ENCODE data around the gene PALD1. TPM values are rescaled to one million over a fixed set of nuclear protein-coding genes. Genes with fewer than 3 reads are reported as not detected.

The PALD1 gene
- total RNA-seq, 1 experiment from 2014 or later: 33.1 TPM

- POLR2A ChIA-PET: no interaction called here
- H3K9me2 ChIP-seq (ENCODE audit: insufficient read depth): no peaks in the 10 kb centered on the region
- no peaks in the 10 kb centered on the region for H3K79me2 ChIP-seq (ENCODE audit: insufficient read depth, low read length)
- H3K27ac ChIP-seq (ENCODE audit: low read depth, low read length): no peak overlapping the region
- H3K4me2 ChIP-seq (ENCODE audit: low read length): no peak overlapping the region
- intact Hi-C loops (cut with micrococcal nuclease): no loop called here
- RAD21 ChIA-PET (ENCODE audit: low non-redundant PET in 1 of 2, low total read pairs in 2 of 2, uncharacterized antibody in 2 of 2, unreplicated experiment in 2 of 2): interaction anchor here in 1 of 2 experiments (0.7 to 0.9 kb wide), 2 partner anchors 78 to 80 kb away, joined by 3 read pairs; no protein-coding TSS in a partner anchor
- no peaks in the 10 kb centered on the region for H3K27me3 ChIP-seq (ENCODE audit: insufficient read depth, low read length)
- H4K20me1 ChIP-seq (ENCODE audit: insufficient read depth): no peaks in the 10 kb centered on the region
- no peaks in the 10 kb centered on the region for H3K9me3 ChIP-seq (ENCODE audit: control insufficient read depth in 1 of 2, insufficient read depth in 1 of 2, low read depth in 1 of 2, low read length in 2 of 2)
- H2AFZ ChIP-seq (ENCODE audit: low read depth, low read length, poor library complexity, severe bottlenecking): no peak overlapping the region
- peaks cover 3 to 11% of the 10 kb centered on the region in 2 experiments; a peak in 2 of 4 replicates for H3K4me1 ChIP-seq (ENCODE audit: control insufficient read depth in 1 of 2, insufficient read depth in 2 of 2, low read length in 2 of 2)
- peaks cover 14 to 40% of the 10 kb centered on the region in 2 experiments; a peak in 3 of 4 replicates for H3K36me3 ChIP-seq (ENCODE audit: control insufficient read depth in 1 of 2, insufficient read depth in 2 of 2, low read length in 2 of 2)
- CTCF ChIA-PET: interaction anchor here (1.8 kb wide), 1 partner anchor 80 kb away, joined by 11 read pairs; no protein-coding TSS in a partner anchor
- H3K4me3 ChIP-seq (replicated peaks in 1 of 2; ENCODE audit: low read depth in 1 of 2, low read length in 2 of 2): no peak overlapping the region
- ATAC-seq (no peak), DNase-seq (ENCODE audit: low read depth, low spot score) (no peak)
- TF ChIP-seq ELF1 (IDR thresholded peaks at IDR 0.05; ENCODE audit: borderline replicate concordance, low read depth) (no peak), EZH2 (IDR thresholded peaks at IDR 0.05) (no peak), YY1 (IDR thresholded peaks at IDR 0.05; ENCODE audit: extremely low read depth, insufficient replicate concordance, low read depth, low read length) (no peak), SP1 (IDR thresholded peaks at IDR 0.05; ENCODE audit: low read depth) (no peak), ZFX (IDR thresholded peaks at IDR 0.05) (no peak), MAX (IDR thresholded peaks at IDR 0.05) (no peak), CEBPB (IDR thresholded peaks at IDR 0.05; ENCODE audit: low read depth) (no peak)
- H3K9ac ChIP-seq (ENCODE audit: low read length): no peak overlapping the region
- no TSS peak for BruUV-seq (replicated peaks)
Observed at GRCh38 chr10:70540789-70541360, 62.3 kb downstream of the PALD1 start.

- Histone ChIP-seq H4K20me1 (ENCODE audit: insufficient read depth) (no peaks in the 10 kb centered on the region), H3K4me1 (ENCODE audit: control insufficient read depth in 1 of 2, insufficient read depth in 2 of 2, low read length in 2 of 2) (peaks cover 0 to 4% of the 10 kb centered on the region in 2 experiments; a peak in 1 of 4 replicates), H3K9ac (ENCODE audit: low read length) (no peak overlapping the region), H3K4me3 (replicated peaks in 1 of 2; ENCODE audit: low read depth in 1 of 2, low read length in 2 of 2) (no peak overlapping the region), H3K9me3 (ENCODE audit: control insufficient read depth in 1 of 2, insufficient read depth in 1 of 2, low read depth in 1 of 2, low read length in 2 of 2) (no peaks in the 10 kb centered on the region), H3K36me3 (ENCODE audit: control insufficient read depth in 1 of 2, insufficient read depth in 2 of 2, low read length in 2 of 2) (peaks cover 12 to 40% of the 10 kb centered on the region in 2 experiments; a peak in 3 of 4 replicates), H2AFZ (ENCODE audit: low read depth, low read length, poor library complexity, severe bottlenecking) (no peak overlapping the region), H3K9me2 (ENCODE audit: insufficient read depth) (no peaks in the 10 kb centered on the region), H3K4me2 (ENCODE audit: low read length) (no peak overlapping the region), H3K79me2 (ENCODE audit: insufficient read depth, low read length) (no peaks in the 10 kb centered on the region), H3K27me3 (ENCODE audit: insufficient read depth, low read length) (no peaks in the 10 kb centered on the region), H3K27ac (ENCODE audit: low read depth, low read length) (no peak overlapping the region)
- ChIA-PET RAD21 (ENCODE audit: low non-redundant PET in 1 of 2, low total read pairs in 2 of 2, uncharacterized antibody in 2 of 2, unreplicated experiment in 2 of 2) (no interaction called here), CTCF (interaction anchor here (1.0 to 1.8 kb wide), 2 partner anchors 17 to 81 kb away, joined by 3 to 11 read pairs; no protein-coding TSS in a partner anchor), POLR2A (no interaction called here)
- ATAC-seq (no peak), DNase-seq (ENCODE audit: low read depth, low spot score) (no peak)
- TF ChIP-seq REST (IDR thresholded peaks at IDR 0.05; ENCODE audit: low read depth) (no peak), CBX3 (IDR thresholded peaks at IDR 0.05; ENCODE audit: low read depth) (no peak), ELF1 (IDR thresholded peaks at IDR 0.05; ENCODE audit: borderline replicate concordance, low read depth) (no peak), RAD21 (IDR thresholded peaks at IDR 0.05; ENCODE audit: low read depth) (no peak)
- intact Hi-C loops (cut with micrococcal nuclease): no loop called here
- no TSS peak for BruUV-seq (replicated peaks)
Observed at GRCh38 chr10:70541736-70542564, 63.4 kb downstream of the PALD1 start.

Data from HCT116 (cell line).